ENCODE measurements around the gene GPC3.
"Not testable (repeated sequence)": the region's sequence is repeated elsewhere in the genome, so short reads cannot be mapped to it uniquely, and the experiment has no call there.

GPC3 gene

DNA sequence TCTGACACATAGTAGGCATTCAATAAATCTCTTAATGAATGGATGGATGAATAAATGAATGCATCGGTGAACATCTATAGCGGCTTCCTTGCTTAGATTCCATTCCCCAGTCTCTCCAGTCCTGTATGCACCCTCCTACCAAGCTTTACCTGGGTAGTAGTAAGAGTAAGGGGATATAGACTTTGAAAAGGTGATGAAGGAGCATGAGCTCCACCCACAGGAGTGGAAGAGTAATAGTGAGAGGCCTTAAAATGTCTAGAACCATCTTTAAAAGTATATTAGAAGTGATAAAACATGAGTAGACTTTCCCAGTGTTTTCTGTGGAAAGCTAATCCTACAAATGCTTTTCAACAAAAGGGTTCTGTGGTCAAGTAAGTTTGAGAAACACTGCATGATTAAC lies 35.5 kb upstream of the GPC3 start:
- Histone ChIP-seq H3K36me3 (ENCODE audit: control insufficient read depth in 4 of 4, insufficient read depth in 4 of 4, low read length in 3 of 4) (no peaks in the 10 kb centered on the region), H3K27ac (ENCODE audit: insufficient read depth in 1 of 2, low read depth in 1 of 2, low read length in 2 of 2, poor library complexity in 1 of 2, severe bottlenecking in 2 of 2) (no peak overlapping the region), H3K9me3 (ENCODE audit: control extremely low read depth in 1 of 5, control insufficient read depth in 4 of 5, insufficient read depth in 2 of 5, low read depth in 1 of 5, low read length in 4 of 5) (no peaks in the 10 kb centered on the region), H3K4me3 (ENCODE audit: control insufficient read depth in 1 of 7, extremely low read depth in 1 of 7, insufficient read depth in 4 of 7, low read depth in 2 of 7, low read length in 6 of 7) (no peak overlapping the region), H3K4me1 (ENCODE audit: control extremely low read depth in 1 of 4, control insufficient read depth in 4 of 4, insufficient read depth in 4 of 4, low read length in 3 of 4) (peaks cover 0 to 3% (median 0%) of the 10 kb centered on the region in 4 experiments), H3K27me3 (replicated peaks in 2 of 5; ENCODE audit: control insufficient read depth in 4 of 5, insufficient read depth in 5 of 5, low read length in 4 of 5) (peaks cover 0 to 6% (median 0%) of the 10 kb centered on the region in 5 experiments)
- WGBS (ENCODE audit: insufficient coverage), result no CpG with 5 or more reads among the region's 2 CpGs
- DNase-seq, result peak in 1 of 3 donors; percentile 9
- ChIA-PET POLR2A (no interaction called here), CTCF (interaction anchor here (1.0 kb wide), 1 partner anchor 228 kb away, joined by 6 read pairs; no protein-coding TSS in a partner anchor)

GRCh38 chrX:134019567-134020206 lies 34.3 kb upstream of the GPC3 start:
- Histone ChIP-seq H3K36me3 (ENCODE audit: control insufficient read depth in 4 of 4, insufficient read depth in 4 of 4, low read length in 3 of 4) (no peaks in the 10 kb centered on the region), H3K4me1 (ENCODE audit: control extremely low read depth in 1 of 4, control insufficient read depth in 4 of 4, insufficient read depth in 4 of 4, low read length in 3 of 4) (peaks cover 0 to 3% (median 0%) of the 10 kb centered on the region in 4 experiments), H3K9me3 (ENCODE audit: control extremely low read depth in 1 of 5, control insufficient read depth in 4 of 5, insufficient read depth in 2 of 5, low read depth in 1 of 5, low read length in 4 of 5) (no peaks in the 10 kb centered on the region), H3K27ac (ENCODE audit: insufficient read depth in 1 of 2, low read depth in 1 of 2, low read length in 2 of 2, poor library complexity in 1 of 2, severe bottlenecking in 2 of 2) (no peak overlapping the region), H3K27me3 (replicated peaks in 2 of 5; ENCODE audit: control insufficient read depth in 4 of 5, insufficient read depth in 5 of 5, low read length in 4 of 5) (peaks cover 0 to 6% (median 0%) of the 10 kb centered on the region in 5 experiments), H3K4me3 (ENCODE audit: control insufficient read depth in 1 of 7, extremely low read depth in 1 of 7, insufficient read depth in 4 of 7, low read depth in 2 of 7, low read length in 6 of 7) (no peak overlapping the region)
- 83% methylated on average over 1 of the region's 4 CpGs for WGBS (ENCODE audit: insufficient coverage)
- ChIA-PET CTCF (no interaction called here), POLR2A (no interaction called here)
- DNase-seq, result no peak

DNA sequence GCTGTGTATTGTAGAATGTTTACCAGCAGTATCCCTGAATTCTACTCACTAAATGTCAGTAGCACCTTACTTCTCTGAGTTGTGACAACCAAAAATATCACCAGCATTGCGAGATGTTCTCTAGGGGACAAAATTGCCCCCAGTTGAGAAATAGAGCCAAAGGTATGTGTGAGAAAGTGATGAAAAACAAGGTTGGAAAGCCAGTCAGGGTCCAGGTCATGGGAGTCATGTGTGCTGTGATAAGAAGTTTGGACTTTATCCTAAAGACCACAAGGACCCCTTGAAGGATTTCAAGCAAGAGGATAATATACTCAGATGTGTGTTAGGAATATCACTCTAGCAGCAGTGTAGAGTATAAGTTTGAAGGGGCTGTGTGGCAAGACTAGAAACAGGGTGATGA lies 30.9 kb upstream of the GPC3 start:
- H3K27me3 ChIP-seq (replicated peaks in 2 of 5; ENCODE audit: control insufficient read depth in 4 of 5, insufficient read depth in 5 of 5, low read length in 4 of 5); CTCF ChIA-PET; H3K9me3 ChIP-seq (ENCODE audit: control extremely low read depth in 1 of 5, control insufficient read depth in 4 of 5, insufficient read depth in 2 of 5, low read depth in 1 of 5, low read length in 4 of 5); H3K36me3 ChIP-seq (ENCODE audit: control insufficient read depth in 4 of 4, insufficient read depth in 4 of 4, low read length in 3 of 4); POLR2A ChIA-PET; H3K4me1 ChIP-seq (ENCODE audit: control extremely low read depth in 1 of 4, control insufficient read depth in 4 of 4, insufficient read depth in 4 of 4, low read length in 3 of 4); DNase-seq; H3K27ac ChIP-seq (ENCODE audit: insufficient read depth in 1 of 2, low read depth in 1 of 2, low read length in 2 of 2, poor library complexity in 1 of 2, severe bottlenecking in 2 of 2); H3K4me3 ChIP-seq (ENCODE audit: control insufficient read depth in 1 of 7, extremely low read depth in 1 of 7, insufficient read depth in 4 of 7, low read depth in 2 of 7, low read length in 6 of 7): not testable (repeated sequence)
- 83% methylated on average over 1 of the region's 1 CpG for WGBS (ENCODE audit: insufficient coverage)

DNA sequence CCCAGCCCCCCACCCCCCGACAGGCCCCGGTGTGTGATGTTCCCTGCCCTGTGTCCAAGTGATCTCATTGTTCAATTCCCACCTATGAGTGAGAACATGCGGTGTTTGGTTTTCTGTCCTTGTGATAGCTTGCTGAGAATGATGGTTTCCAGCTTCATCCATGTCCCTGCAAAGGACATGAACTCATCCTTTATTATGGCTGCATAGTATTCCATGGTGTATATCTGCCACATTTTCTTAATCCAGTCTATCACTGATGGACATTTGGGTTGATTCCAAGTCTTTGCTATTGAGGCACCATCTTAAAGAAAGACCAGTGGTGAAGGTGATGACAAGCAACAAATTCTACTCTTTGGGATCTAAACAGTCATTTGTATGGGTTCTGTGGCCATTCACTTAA lies 30.1 kb upstream of the GPC3 start:
- POLR2A ChIA-PET; H3K27me3 ChIP-seq (replicated peaks in 2 of 5; ENCODE audit: control insufficient read depth in 4 of 5, insufficient read depth in 5 of 5, low read length in 4 of 5); CTCF ChIA-PET; H3K4me3 ChIP-seq (ENCODE audit: control insufficient read depth in 1 of 7, extremely low read depth in 1 of 7, insufficient read depth in 4 of 7, low read depth in 2 of 7, low read length in 6 of 7); H3K36me3 ChIP-seq (ENCODE audit: control insufficient read depth in 4 of 4, insufficient read depth in 4 of 4, low read length in 3 of 4); H3K9me3 ChIP-seq (ENCODE audit: control extremely low read depth in 1 of 5, control insufficient read depth in 4 of 5, insufficient read depth in 2 of 5, low read depth in 1 of 5, low read length in 4 of 5); DNase-seq; H3K27ac ChIP-seq (ENCODE audit: insufficient read depth in 1 of 2, low read depth in 1 of 2, low read length in 2 of 2, poor library complexity in 1 of 2, severe bottlenecking in 2 of 2); H3K4me1 ChIP-seq (ENCODE audit: control extremely low read depth in 1 of 4, control insufficient read depth in 4 of 4, insufficient read depth in 4 of 4, low read length in 3 of 4): not testable (repeated sequence)
- no CpG with 5 or more reads among the region's 3 CpGs for WGBS (ENCODE audit: insufficient coverage)

GRCh38 chrX:134013524-134013923 lies 28.1 kb upstream of the GPC3 start:
- ChIA-PET CTCF (no interaction called here), POLR2A (no interaction called here)
- DNase-seq, result no peak

GRCh38 chrX:134013092-134013497 lies 27.7 kb upstream of the GPC3 start:
- POLR2A ChIA-PET, result no interaction called here
- Histone ChIP-seq H3K9me3 (ENCODE audit: control extremely low read depth in 1 of 5, control insufficient read depth in 4 of 5, insufficient read depth in 2 of 5, low read depth in 1 of 5, low read length in 4 of 5) (no peaks in the 10 kb centered on the region), H3K4me1 (ENCODE audit: control extremely low read depth in 1 of 4, control insufficient read depth in 4 of 4, insufficient read depth in 4 of 4, low read length in 3 of 4) (no peaks in the 10 kb centered on the region), H3K27ac (ENCODE audit: insufficient read depth in 1 of 2, low read depth in 1 of 2, low read length in 2 of 2, poor library complexity in 1 of 2, severe bottlenecking in 2 of 2) (no peak overlapping the region), H3K27me3 (replicated peaks in 2 of 5; ENCODE audit: control insufficient read depth in 4 of 5, insufficient read depth in 5 of 5, low read length in 4 of 5) (no peaks in the 10 kb centered on the region), H3K4me3 (ENCODE audit: control insufficient read depth in 1 of 7, extremely low read depth in 1 of 7, insufficient read depth in 4 of 7, low read depth in 2 of 7, low read length in 6 of 7) (no peak overlapping the region), H3K36me3 (ENCODE audit: control insufficient read depth in 4 of 4, insufficient read depth in 4 of 4, low read length in 3 of 4) (no peaks in the 10 kb centered on the region)
- CTCF ChIA-PET, result no interaction called here
- no peak for DNase-seq
- WGBS (ENCODE audit: insufficient coverage), result no CpG with 5 or more reads among the region's 1 CpG

More at GRCh38 chrX:134013524-134013923, 28.1 kb upstream of the GPC3 start:
- WGBS (ENCODE audit: insufficient coverage), result 89% methylated on average over 4 of the region's 4 CpGs
- Histone ChIP-seq H3K27me3 (replicated peaks in 2 of 5; ENCODE audit: control insufficient read depth in 4 of 5, insufficient read depth in 5 of 5, low read length in 4 of 5) (no peaks in the 10 kb centered on the region), H3K27ac (ENCODE audit: insufficient read depth in 1 of 2, low read depth in 1 of 2, low read length in 2 of 2, poor library complexity in 1 of 2, severe bottlenecking in 2 of 2) (no peak overlapping the region), H3K4me3 (ENCODE audit: control insufficient read depth in 1 of 7, extremely low read depth in 1 of 7, insufficient read depth in 4 of 7, low read depth in 2 of 7, low read length in 6 of 7) (no peak overlapping the region), H3K4me1 (ENCODE audit: control extremely low read depth in 1 of 4, control insufficient read depth in 4 of 4, insufficient read depth in 4 of 4, low read length in 3 of 4) (no peaks in the 10 kb centered on the region), H3K36me3 (ENCODE audit: control insufficient read depth in 4 of 4, insufficient read depth in 4 of 4, low read length in 3 of 4) (no peaks in the 10 kb centered on the region), H3K9me3 (ENCODE audit: control extremely low read depth in 1 of 5, control insufficient read depth in 4 of 5, insufficient read depth in 2 of 5, low read depth in 1 of 5, low read length in 4 of 5) (no peaks in the 10 kb centered on the region)

DNA sequence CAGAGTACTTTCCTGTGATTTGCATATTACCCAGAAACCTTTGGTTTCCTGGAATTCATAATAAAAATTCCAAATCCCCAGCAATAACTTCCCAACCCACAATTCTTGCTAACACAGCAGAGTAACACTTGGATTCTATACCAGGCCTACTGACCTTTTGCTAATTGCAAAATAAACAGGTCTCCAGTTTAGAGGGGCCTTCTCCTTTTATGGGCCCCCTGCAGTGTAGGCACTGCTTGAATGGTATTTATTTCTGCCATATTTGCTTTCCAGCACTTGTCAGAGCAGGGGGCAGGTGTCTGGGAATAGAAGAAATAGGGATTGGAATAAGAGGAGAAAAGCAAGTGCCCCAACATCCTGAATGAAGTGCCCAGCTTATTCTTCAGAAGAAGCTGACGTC lies 25.3 kb upstream of the GPC3 start:
- Histone ChIP-seq H3K4me1 (ENCODE audit: control extremely low read depth in 1 of 4, control insufficient read depth in 4 of 4, insufficient read depth in 4 of 4, low read length in 3 of 4) (no peaks in the 10 kb centered on the region), H3K4me3 (ENCODE audit: control insufficient read depth in 1 of 7, extremely low read depth in 1 of 7, insufficient read depth in 4 of 7, low read depth in 2 of 7, low read length in 6 of 7) (no peak overlapping the region), H3K9me3 (ENCODE audit: control extremely low read depth in 1 of 5, control insufficient read depth in 4 of 5, insufficient read depth in 2 of 5, low read depth in 1 of 5, low read length in 4 of 5) (no peaks in the 10 kb centered on the region), H3K27ac (ENCODE audit: insufficient read depth in 1 of 2, low read depth in 1 of 2, low read length in 2 of 2, poor library complexity in 1 of 2, severe bottlenecking in 2 of 2) (no peak overlapping the region), H3K27me3 (replicated peaks in 2 of 5; ENCODE audit: control insufficient read depth in 4 of 5, insufficient read depth in 5 of 5, low read length in 4 of 5) (no peaks in the 10 kb centered on the region), H3K36me3 (ENCODE audit: control insufficient read depth in 4 of 4, insufficient read depth in 4 of 4, low read length in 3 of 4) (no peaks in the 10 kb centered on the region)
- WGBS (ENCODE audit: insufficient coverage), result no CpG with 5 or more reads among the region's 1 CpG
- CTCF ChIA-PET, result no interaction called here
- POLR2A ChIA-PET, result no interaction called here
- no peak for DNase-seq

Measured in common myeloid progenitor, CD34-positive (primary cell).